ENCODE measurements around the gene SCMH1.

SCMH1 gene

GRCh38 chr1:40987439-40988276 is 254.4 kb downstream of the SCMH1 start:
- DNase-seq, result no peak

GRCh38 chr1:40986956-40987355 is 255.2 kb downstream of the SCMH1 start:
- no peak for DNase-seq

- DNase-seq, result no peak
Observed at GRCh38 chr1:40986328-40986783, 255.8 kb downstream of the SCMH1 start.

DNA sequence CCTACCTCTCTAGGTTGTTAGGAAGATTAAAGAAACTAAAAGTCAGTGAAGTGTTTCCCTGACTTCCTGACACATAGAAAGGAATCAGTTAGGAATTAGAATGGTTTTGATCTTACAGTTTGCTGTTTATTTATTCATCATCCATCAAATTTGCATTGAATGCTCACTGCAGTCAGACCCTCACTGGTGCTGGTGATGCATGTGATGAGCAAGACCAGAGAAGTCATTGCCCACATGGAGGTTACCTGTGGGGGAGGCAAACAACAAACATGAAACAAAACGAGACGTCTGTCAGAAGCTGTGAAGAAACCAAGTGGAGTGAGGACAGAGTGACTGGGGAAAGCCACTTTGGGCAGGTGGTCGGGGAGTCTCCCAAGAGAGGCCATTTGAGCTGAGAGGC is 256.2 kb downstream of the SCMH1 start:
- no peak for DNase-seq

DNA sequence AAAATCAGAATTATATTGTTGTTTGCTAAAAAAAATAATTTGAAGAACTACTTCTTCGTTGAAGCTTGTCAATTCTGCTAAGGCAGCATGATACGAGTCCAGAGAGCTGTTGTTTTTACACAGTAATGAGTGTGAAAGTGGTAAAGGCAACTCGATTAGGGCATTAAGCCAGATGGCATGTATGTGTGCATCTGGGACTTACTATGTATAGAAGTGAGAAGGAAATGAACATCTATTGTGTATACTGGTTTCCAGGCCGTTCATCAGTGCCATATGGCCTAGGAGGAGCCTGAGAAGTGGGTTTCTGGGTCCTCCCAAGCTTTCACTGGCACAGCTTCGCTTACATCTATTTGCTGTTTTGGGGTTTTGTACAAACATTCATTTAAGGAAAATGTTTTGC is 256.9 kb downstream of the SCMH1 start:
- no peak for DNase-seq

DNA sequence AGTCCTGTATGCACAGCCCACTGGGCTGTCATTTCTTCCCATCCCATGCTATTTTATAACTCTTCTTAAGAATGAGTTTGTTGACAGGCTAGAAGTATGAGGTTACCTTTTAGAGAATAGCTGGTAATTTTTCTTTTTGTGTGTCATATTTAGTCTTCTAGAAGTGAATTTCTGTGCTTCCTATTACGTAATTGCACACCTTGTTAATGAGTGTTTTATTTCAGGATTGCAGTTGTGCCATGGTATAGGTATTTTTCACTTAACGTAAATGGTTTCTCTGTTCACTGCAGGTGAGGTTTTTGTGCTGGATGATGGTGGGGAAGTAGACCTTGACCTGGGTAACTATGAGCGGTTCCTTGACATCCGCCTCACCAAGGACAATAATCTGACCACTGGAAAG is 257.6 kb downstream of the SCMH1 start:
- DNase-seq, result no peak

DNA sequence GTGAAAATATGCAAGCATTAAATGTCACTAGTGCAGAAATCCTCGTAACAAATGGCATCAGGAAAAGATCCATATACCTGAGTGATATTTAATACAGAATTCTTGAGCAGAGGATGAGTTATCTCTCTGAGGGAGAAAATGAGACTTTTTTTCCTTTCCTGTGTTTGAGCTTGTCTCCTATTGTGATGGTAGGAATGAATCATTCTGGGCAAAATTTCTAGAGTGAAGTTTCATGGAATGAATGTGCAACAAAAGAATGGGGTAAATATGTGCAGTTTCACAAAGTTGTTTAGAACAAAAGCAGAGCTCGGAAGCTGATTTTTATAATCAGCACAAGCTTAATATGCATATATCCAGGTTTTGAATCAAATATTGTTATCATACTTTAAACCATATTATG is 258.0 kb downstream of the SCMH1 start:
- DNase-seq, result no peak

- no peak for DNase-seq
Observed at GRCh38 chr1:40983286-40983685, 258.8 kb downstream of the SCMH1 start.

- DNase-seq, result no peak
Observed at GRCh38 chr1:40982721-40983120, 259.4 kb downstream of the SCMH1 start.

GRCh38 chr1:40981691-40982448 is 260.2 kb downstream of the SCMH1 start:
- no peak for DNase-seq

- peak; percentile 19 for DNase-seq
Observed at GRCh38 chr1:40980453-40981121, 261.5 kb downstream of the SCMH1 start.

- DNase-seq, result no peak
Observed at GRCh38 chr1:40980068-40980452, 262.0 kb downstream of the SCMH1 start.

DNA sequence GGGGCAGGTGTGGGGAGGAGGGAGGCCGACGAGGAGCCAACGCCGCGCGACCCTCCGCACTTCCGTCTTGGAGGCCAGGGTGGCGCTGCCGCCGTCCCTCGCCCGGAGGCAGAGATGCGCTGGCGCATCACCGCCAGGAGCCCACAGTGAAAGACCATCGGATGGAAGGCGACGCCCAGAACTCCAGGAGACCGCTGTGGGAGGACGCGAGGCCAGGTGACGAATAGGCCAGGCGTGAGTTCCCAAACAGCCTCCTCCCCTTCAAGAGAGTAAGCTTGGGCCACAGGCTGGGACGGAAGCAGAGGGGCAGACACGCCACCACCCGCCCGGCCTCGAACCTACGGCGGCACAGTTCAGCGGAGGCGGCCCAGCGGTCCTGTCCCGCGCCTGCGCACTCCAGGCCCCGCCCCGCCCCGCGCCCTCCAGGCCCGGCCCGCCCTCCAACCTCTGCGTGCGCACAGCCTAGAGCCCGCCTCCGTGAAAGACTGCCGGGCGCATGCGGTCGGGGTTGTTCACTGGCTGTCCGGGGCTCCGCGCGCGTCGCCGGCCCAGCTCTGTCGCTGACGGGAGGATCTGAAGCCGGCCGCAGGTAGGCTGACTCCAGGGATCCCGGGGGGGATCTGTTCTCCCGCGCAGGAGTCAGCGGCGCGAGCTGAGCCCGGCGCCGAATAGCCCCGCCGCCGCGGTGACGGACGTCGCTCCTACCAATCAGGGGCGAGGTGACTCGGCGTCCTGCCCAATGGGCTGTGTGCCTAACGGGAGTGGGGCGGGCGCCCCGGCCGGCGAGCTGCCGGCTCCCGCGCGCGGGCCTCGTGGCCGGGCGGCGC is 262.7 kb downstream of the SCMH1 start, which contains the start of gene CTPS1:
Gene CTPS1, plus strand, starts transcription at position 456 of the 827 bp plus-strand sequence. CDS start 3,595 bp downstream, outside the sequence.
- peak; percentile 86 for DNase-seq

DNA sequence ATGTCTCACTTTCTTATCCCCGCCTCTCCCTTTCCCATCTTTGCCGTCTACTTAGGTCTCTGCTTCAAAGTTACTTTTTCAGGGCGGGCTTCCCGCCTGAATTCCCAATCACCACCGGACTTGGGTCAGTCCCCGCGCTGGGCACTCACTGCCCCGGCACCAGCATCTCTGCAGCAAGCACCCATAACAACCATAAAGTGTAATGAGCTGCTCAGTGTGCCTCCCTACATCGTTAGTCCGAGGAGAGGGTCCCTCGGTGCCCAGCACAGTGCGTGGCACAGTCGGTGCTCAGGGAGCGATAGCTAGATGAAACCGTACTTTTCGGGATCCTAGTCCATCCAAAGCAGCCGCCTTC is 263.2 kb downstream of the SCMH1 start:
- no peak for DNase-seq

DNA sequence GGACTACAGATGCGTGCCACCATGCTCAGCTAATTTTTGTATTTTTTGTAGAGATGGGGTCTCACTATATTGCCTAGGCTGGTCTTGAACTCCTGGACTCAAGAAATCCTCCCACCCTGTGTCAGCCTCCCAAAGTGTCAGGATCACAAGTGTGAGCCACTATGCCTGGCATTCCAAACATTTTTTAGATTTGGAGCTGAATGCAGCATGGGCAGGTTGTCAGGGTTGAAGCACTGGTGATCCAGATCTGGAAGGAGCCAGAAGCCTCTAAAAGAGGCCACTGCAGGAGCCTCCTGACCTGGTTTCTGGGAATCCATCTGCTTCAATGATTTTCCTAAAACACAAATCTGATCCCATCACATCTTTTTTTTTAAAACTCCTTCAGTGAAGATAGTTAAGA is 264.4 kb downstream of the SCMH1 start:
- no peak for DNase-seq
